Hematopoietic multipotent progenitor cell treated with erythropoietin and hydrocortisone succinate and interleukin-3 and kit ligand, for 4 days (in vitro differentiated cells): ENCODE measurements around the gene SHC1.

Source experiments
- DNase-seq: peaks from one replicate; pipeline ENCODE4 v3.0.0-alpha.2; 2015

The SHC1 gene

DNA sequence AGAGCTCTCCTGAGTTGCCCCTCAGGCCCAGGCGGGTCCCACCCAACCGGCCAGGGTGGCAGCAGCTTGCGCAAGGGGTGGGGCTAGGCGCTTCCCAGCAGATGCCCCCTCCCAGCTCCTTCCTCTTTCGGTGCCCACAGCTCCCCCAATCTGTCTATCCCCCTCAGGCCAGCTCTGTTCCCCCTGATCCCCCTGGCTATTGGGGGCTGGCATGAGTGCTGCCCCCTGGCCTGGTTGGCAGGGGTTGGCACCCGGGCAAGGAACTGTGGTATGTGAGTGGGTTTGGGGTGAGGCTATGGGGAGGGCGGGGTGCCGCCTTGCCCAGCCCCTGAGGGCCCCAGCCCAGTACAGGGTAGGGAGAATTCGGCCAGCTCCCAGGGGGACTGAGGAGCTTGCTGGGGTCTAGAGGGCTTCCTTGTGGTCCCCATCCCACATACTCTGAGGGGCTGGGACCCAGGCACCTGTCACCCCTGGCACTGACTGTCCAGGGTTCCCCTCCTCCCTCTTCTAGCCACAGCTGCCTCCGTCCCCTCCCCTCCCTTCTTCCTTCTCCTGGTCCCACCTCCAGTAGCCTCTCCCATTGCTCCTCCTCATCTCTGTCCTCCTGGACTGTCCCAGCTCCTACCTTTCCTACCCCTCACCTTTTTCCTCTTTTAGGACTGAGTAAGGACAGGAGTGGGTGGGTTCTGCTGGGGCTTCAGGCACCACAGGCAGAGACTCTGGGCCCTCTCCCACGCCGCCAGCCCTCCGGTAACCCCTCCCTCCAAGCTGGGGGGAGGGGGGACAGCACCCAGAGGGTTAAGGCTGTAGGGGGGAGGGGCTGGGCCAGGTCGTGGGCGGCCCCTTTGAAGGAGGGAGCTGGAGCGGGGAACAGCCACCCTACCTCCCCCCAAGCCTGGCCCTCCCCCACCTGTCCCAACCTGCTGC, 37.7 kb upstream of the SHC1 start:
- peak; percentile 69 for DNase-seq

DNA sequence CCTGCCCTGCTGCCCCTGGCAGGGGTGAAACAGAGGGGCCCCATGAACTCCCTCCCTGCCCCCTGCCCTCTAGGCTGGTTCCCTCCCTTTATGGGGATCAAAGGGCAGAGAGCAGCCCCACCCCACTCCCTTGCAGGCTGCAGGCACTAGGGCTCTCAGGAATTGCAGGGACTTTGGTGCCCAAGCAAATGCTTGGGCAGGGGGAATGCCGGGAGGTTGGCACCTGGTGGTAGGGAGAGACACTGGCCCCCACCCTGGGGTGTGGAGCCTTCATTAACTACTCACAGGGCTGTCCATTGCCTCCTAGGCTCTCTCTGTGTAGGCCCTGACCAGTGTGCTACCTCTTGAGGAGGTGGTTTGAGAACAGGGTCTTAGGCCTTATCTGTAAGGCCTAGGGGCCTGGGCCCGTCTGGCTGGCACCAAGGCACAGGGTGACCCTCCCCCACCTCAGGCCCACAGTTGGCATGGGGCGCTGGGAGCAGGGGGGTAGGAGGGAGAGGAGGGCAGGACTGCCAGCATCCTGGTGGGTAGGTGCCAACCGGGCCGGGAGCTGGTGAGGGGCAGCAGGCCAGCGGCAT, 36.8 kb upstream of the SHC1 start:
- no peak for DNase-seq

GRCh38 chr1:155006601-155007101, 36.1 kb upstream of the SHC1 start:
- peak; percentile 85 for DNase-seq

- DNase-seq, result no peak
Observed at GRCh38 chr1:155005076-155006011, 34.8 kb upstream of the SHC1 start.

DNA sequence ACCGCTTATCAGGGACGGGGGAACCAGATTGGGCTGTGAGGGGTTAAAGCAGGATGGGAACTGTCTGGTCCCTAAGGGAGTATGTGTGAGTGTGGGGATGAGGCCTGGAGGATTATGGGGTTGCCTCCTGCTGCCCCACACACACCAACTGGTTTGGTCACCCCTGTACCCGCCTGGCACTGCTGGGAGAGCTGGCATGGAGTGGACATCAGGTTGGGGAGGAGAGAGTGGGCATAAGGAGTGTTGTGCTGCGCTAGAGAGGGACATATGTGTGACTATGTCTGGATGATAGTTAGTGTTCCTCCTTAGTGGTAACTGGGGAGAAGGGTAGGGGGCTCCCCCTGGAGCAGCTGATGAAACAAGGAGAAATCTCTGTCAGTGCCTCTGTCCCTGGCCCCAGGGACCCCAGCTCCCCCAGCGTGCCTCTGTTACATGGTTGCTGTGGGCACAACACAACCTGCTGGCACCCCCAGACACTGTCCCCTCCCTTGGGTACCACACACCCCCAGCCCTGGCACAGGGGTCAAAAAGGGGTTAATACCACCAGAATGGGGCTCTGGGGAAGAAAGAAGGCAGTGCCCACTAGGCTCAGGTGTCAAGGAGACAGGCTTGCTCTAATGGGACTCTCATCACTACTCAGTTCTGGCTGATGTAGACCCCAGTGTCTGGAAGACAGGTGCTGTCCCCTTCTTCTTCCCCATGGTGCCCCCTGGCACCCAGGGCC, 34.0 kb upstream of the SHC1 start:
- DNase-seq, result no peak

GRCh38 chr1:155003766-155004351, 33.3 kb upstream of the SHC1 start:
- DNase-seq, result peak; percentile 41

DNA sequence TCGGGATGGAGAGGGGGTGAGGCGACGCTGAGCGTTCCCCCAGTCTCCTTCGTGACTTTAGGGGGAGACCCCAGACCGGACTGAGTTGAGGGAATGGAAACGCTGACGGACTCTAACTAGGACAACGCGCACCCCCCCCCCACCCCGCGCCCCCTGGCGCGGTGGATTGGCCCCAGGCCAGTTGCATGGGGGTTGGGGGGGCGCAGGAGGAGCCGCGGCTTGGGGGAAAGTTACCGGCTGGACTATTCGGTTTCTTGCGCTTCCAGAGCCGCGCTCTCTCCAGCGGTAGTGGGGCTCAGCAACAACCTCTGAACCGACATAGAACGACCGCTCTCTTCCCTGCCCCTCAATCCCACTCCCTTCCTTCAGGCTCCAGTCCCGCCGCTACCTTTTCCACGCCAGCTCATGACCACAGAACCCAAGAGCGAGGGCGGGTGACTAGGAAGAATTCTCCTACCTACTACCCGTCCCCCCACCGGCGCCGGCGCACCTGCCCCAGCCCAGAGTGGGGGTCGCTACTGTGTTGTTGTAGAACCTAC, 32.7 kb upstream of the SHC1 start:
- peak; percentile 49 for DNase-seq

DNA sequence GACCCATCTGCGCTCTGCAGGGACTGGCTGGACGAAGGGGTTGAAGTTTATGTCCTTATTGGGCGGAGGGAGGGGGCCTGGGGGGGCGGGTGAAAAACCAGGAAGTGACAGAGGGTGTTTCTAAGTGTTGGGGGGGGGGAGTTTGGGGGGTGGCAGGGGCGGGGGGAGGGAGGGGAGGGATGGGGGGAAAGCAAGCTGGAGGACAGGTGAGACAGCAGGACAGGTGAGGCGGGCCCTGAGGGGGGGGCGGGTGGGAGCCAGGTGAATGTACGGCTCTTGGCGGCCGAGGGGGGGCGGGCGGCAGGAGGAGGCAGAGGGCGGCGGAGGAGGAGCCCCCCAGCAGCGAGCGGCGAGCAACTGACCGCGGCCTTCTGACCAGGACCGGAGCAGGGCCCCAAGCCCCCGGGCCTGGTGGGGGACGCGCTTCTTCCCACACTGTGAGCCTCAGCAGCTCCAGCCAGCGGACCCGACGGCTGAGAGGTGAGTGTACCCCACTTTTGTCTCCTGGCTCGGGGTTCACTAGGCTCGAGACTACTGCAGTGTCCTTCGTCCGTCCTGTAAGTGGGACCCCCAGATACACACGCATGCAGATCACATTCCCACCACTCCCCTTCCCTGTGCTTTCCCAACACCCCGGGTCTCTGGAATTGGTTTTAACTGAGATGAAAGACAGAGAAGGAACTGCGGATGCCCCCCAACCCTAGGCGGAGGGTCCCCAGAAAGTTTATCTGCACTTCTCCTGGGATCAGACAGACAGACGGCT, 32.1 kb upstream of the SHC1 start, which contains the start of gene ZBTB7B:
Gene ZBTB7B, plus strand, starts transcription at position 339 of the 763 bp plus-strand sequence. CDS start 11,859 bp downstream, outside the sequence.
- peak; percentile 48 for DNase-seq

DNA sequence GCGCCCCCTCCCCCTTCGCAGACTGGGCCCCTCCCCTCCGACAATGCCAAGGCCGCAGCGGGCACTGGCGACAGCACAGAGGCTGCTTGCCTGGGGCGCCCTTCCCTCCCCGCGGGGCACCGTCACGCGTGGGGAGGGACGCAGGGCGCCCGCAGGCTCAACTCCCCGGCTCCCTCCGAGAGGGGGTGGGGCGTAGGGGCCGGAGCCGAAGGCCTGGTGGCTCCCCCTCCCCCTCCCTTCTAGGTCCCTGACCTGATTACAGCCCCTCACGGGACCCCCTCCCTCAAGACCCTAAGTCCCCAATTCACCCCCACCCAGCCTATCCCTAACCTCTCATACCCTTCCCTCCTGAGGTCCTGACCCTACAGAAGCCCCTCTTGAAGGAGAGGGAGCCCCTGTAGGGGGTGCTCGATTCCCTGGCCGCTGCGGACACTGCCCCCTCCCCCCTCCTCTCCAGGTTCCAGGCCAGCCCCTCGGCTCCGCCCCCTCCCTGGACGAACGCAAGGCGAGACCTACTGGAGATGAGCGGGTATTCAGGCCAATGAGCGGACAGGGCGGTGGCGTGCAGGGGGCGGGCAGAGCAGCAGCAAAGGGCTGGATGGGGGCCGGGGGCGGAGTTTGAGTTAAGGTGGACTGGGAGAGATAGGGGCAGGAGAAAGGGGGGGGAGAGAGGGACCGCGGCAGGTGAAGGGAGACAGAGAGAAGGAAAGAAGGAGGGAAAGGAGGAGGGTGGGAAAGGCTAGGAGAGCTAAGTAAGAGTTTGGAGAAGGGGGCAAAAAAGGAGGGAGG, 31.3 kb upstream of the SHC1 start:
- DNase-seq, result peak; percentile 100

- no peak for DNase-seq
Observed at GRCh38 chr1:155001425-155001674, 30.8 kb upstream of the SHC1 start.

DNA sequence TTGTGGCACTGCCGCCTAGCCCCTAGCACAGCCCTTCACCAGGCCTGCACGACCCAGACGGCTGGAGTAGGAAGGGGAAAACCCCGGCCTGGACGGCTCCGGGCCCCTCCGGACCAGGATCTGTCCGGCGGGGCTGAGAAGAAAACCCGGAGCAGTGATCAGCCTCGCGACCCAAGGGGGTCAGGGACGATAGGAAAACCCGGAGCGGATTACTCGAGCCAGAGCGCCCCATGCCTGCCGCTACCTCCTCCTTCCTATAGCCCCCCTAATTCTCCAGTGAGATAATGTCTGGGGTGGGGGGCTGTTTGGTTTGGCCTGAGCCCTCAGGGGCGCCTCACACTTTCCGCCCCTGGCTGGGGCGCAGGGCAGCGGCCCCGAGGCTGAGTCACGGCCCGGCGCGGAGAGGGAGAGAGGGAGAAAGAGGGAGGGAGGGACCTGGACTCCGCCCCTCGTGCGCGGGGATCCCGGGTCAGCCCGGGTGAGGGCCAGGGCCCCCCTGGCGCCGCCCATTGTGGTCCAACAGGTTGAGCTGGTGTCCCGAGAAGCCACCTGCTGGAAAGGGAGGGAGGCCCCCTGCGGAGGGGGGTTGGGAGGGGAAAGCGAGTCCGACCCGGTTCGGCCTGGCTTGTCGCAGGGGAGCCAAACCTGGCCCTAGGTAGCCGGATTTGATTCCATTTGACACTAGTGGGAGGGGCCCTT, 30.3 kb upstream of the SHC1 start:
- DNase-seq, result peak; percentile 94

GRCh38 chr1:155000411-155000725, 29.8 kb upstream of the SHC1 start:
- no peak for DNase-seq

- peak; percentile 61 for DNase-seq
Observed at GRCh38 chr1:154999571-155000410, 29.2 kb upstream of the SHC1 start.

GRCh38 chr1:154998818-154999570, 28.4 kb upstream of the SHC1 start:
- DNase-seq, result peak; percentile 92

- DNase-seq, result peak; percentile 65
Observed at GRCh38 chr1:154998201-154998780, 27.7 kb upstream of the SHC1 start.

DNA sequence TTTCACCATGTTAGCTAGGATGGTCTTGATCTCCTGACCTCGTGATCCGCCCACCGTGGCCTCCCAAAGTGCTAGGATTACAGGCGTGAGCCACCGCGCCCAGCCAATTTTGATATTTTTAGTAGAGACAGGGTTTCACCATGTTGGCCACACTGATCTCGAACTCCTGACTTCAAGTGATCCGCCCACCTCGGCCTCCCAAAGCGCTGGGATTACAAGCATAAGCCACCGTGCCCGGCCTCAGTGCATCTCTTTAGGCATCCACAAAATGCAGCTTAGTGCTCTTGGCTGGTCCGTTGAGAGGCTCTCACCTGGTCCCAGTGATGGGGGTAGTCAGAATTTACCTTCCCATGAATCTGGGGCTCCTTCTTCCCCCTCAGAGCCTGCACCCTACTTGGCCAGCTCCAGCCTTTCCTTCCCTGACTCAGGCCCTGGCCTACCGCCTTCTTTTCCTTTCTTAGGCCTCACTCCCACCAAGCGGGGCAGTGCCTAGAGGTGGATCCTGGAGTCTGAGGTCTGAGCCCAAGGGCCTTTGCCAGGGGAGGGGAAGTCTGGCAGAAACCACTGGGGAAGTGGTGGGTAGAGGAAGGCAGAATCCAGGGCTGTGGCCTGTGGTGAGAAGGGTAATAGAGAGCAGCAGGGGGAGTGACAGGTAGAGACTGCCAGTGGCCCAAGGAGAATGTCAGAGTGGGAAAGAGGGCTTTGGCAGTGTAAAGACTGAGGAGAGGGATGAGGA, 26.6 kb upstream of the SHC1 start:
- DNase-seq, result peak; percentile 61
